Endodermal cell (in vitro differentiated cells): ENCODE data around the gene LSAMP. TPM values are rescaled to one million over a fixed set of nuclear protein-coding genes. Genes with fewer than 3 reads are reported as not detected.

ENCODE experiments used
- DNase-seq: peaks from one replicate; pipeline ENCODE4 v3.0.0-alpha.2; 2017
- H3K27ac ChIP-seq: 2 replicates; pipeline ENCODE4 v1.5.1; 2013; ENCODE audit warnings: mild to moderate bottlenecking, low read depth, low read length, moderate library complexity
- H3K27me3 ChIP-seq: 2 replicates; pipeline ENCODE4 v1.6.1; 2013; ENCODE audit warnings: mild to moderate bottlenecking, low read length, moderate library complexity; ENCODE audit not compliant: insufficient read depth, control insufficient read depth, poor library complexity, severe bottlenecking
- H3K36me3 ChIP-seq: 2 replicates; pipeline ENCODE4 v1.7.0; 2013; ENCODE audit warnings: mild to moderate bottlenecking, low read length, moderate library complexity; ENCODE audit not compliant: control insufficient read depth, insufficient read depth
- H3K4me1 ChIP-seq: one replicate; pipeline ENCODE4 v1.7.0; 2013; ENCODE audit warnings: low read length; ENCODE audit not compliant: control insufficient read depth, insufficient read depth
- H3K4me3 ChIP-seq: 2 replicates; pipeline ENCODE4 v1.5.1; 2013; ENCODE audit warnings: mild to moderate bottlenecking, low read length, moderate library complexity
- H3K9ac ChIP-seq: 2 replicates; pipeline ENCODE4 v1.6.1; 2013; ENCODE audit warnings: mild to moderate bottlenecking, low read length, moderate library complexity; ENCODE audit not compliant: poor library complexity, severe bottlenecking; ENCODE audit errors: extremely low read depth
- H3K9me3 ChIP-seq: 2 replicates; pipeline ENCODE4 v1.6.1; 2013; ENCODE audit warnings: mild to moderate bottlenecking, low read length, moderate library complexity; ENCODE audit not compliant: control insufficient read depth
- H3K27ac Mint-ChIP-seq: 2 replicates; pipeline ENCODE4 v1.8.0; 2020; ENCODE audit warnings: mixed read lengths
- H3K27me3 Mint-ChIP-seq: 2 replicates; pipeline ENCODE4 v1.8.0; 2021; ENCODE audit warnings: mild to moderate bottlenecking, mixed read lengths; ENCODE audit not compliant: insufficient read depth
- H3K36me3 Mint-ChIP-seq: 2 replicates; pipeline ENCODE4 v1.8.0; 2020; ENCODE audit warnings: low read depth, mixed read lengths
- H3K4me1 Mint-ChIP-seq: 2 replicates; pipeline ENCODE4 v1.8.0; 2020; ENCODE audit warnings: mixed read lengths
- H3K4me3 Mint-ChIP-seq: 2 replicates; pipeline ENCODE4 v1.8.0; 2020; ENCODE audit warnings: mild to moderate bottlenecking, moderate library complexity, mixed read lengths
- H3K9me3 Mint-ChIP-seq: 2 replicates; pipeline ENCODE4 v1.8.0; 2020; ENCODE audit warnings: mild to moderate bottlenecking, mixed read lengths
- CTCF ChIP-seq: fragments of 200-600 bp; sonication (generic); conservative IDR thresholded peaks from 2 replicates; pipeline ENCODE4 v1.5.0; 2021; ENCODE audit warnings: antibody characterized with exemption, mild to moderate bottlenecking
- WGBS, 2 experiments: methylation state at CpG; one replicate each; pipeline versions ENCODE4 v1.1.5 to v1.1.7; 2013; ENCODE audit warnings: missing lambda C conversion rate in 2 of 2, mixed read lengths in 1 of 2; ENCODE audit not compliant: insufficient coverage in 1 of 2, insufficient read length in 1 of 2; 5-methylcytosine and 5-hydroxymethylcytosine counted together
- total RNA-seq, 2 donors: library from RNA; stranded (reverse); fragmentation: NEBNext Ultra II Directional in 1 of 2; extraction: Animal tissue kit (Norgen Biotek cat#: 25700) in 1 of 2; gene quantifications; 2 replicates in 1 of 2; 3 replicates in 1 of 2; pipeline ENCODE4 v1.2.1, GENCODE V29; 2021

The LSAMP gene
- total RNA-seq, 2 donors from 2014 or later, result 4.4 to 10.2 TPM

GRCh38 chr3:116238846-116239565, 206.3 kb downstream of the LSAMP start:
- H3K27ac ChIP-seq, result no peak overlapping the region
- WGBS, 2 experiments, result 42 to 100% methylated on average over 1 to 2 of the region's 2 CpGs
- H3K36me3 ChIP-seq, result no peaks in the 10 kb centered on the region
- TF ChIP-seq CTCF, result no peak
- H3K9ac ChIP-seq, result no peak overlapping the region
- H3K4me1 Mint-ChIP-seq, result no peaks in the 10 kb centered on the region
- no peaks in the 10 kb centered on the region for H3K27me3 ChIP-seq
- H3K9me3 ChIP-seq, result no peaks in the 10 kb centered on the region
- H3K4me1 ChIP-seq, result no peaks in the 10 kb centered on the region
- no peak overlapping the region for H3K4me3 Mint-ChIP-seq
- no peak overlapping the region for H3K27ac Mint-ChIP-seq
- H3K4me3 ChIP-seq, result no peak overlapping the region
- no peaks in the 10 kb centered on the region for H3K9me3 Mint-ChIP-seq
- peaks cover 2% of the 10 kb centered on the region for H3K27me3 Mint-ChIP-seq
- no peaks in the 10 kb centered on the region for H3K36me3 Mint-ChIP-seq
- no peak for DNase-seq

GRCh38 chr3:116233711-116234357, 211.5 kb downstream of the LSAMP start:
- no peaks in the 10 kb centered on the region for H3K9me3 Mint-ChIP-seq
- no peak overlapping the region for H3K27ac ChIP-seq
- TF ChIP-seq CTCF, result no peak
- H3K27ac Mint-ChIP-seq, result no peak overlapping the region
- DNase-seq, result no peak
- 50 to 69% methylated on average over 2 to 4 of the region's 4 CpGs for WGBS, 2 experiments
- no peaks in the 10 kb centered on the region for H3K4me1 ChIP-seq
- H3K4me3 ChIP-seq, result no peak overlapping the region
- no peaks in the 10 kb centered on the region for H3K9me3 ChIP-seq
- H3K36me3 ChIP-seq, result no peaks in the 10 kb centered on the region
- no peak overlapping the region for H3K9ac ChIP-seq
- no peaks in the 10 kb centered on the region for H3K27me3 ChIP-seq
- H3K4me1 Mint-ChIP-seq, result peaks cover 7% of the 10 kb centered on the region
- H3K27me3 Mint-ChIP-seq, result no peaks in the 10 kb centered on the region
- H3K4me3 Mint-ChIP-seq, result no peak overlapping the region
- no peaks in the 10 kb centered on the region for H3K36me3 Mint-ChIP-seq

- Histone ChIP-seq H3K4me1 (no peaks in the 10 kb centered on the region), H3K27me3 (no peaks in the 10 kb centered on the region), H3K9ac (no peak overlapping the region), H3K27ac (no peak overlapping the region), H3K9me3 (no peaks in the 10 kb centered on the region), H3K4me3 (no peak overlapping the region), H3K36me3 (no peaks in the 10 kb centered on the region)
- H3K4me1 Mint-ChIP-seq, result peaks cover 11% of the 10 kb centered on the region
- no peak for DNase-seq
- H3K9me3 Mint-ChIP-seq, result no peaks in the 10 kb centered on the region
- no peak overlapping the region for H3K4me3 Mint-ChIP-seq
- TF ChIP-seq CTCF, result no peak
- 85 to 91% methylated on average over 3 to 5 of the region's 5 CpGs for WGBS, 2 experiments
- no peaks in the 10 kb centered on the region for H3K36me3 Mint-ChIP-seq
- no peaks in the 10 kb centered on the region for H3K27me3 Mint-ChIP-seq
- no peak overlapping the region for H3K27ac Mint-ChIP-seq
These were observed 214.8 kb downstream of the LSAMP start for GRCh38 chr3:116230431-116231020.
